HCT116 (cell line): ENCODE data around the gene PCDHGB5. TPM values are rescaled to one million over a fixed set of nuclear protein-coding genes. Genes with fewer than 3 reads are reported as not detected.

Experiments
- ATAC-seq: fragments of 200-7000 bp; cut with Tn5 transposase; 2 replicates; pipeline ENCODE4 v1.9.1; 2020; ENCODE audit warnings: mild to moderate bottlenecking, moderate library complexity
- BruUV-seq: library from RNA; stranded (reverse); fragments of 400-500 nt; replicated peaks from 2 replicates; lab custom pipeline; 2021; lab: Mats Ljungman, UMichigan
- CTCF ChIA-PET: fragments of 300-600 bp; sonication (Branson Sonifier 250); formaldehyde crosslinking; loops from one replicate; lab custom pipeline; 2021; ENCODE audit warnings: antibody characterized with exemption; lab: Charles Lee
- POLR2A ChIA-PET: fragments of 300-600, 350-600 bp; sonication (Branson Sonifier 250); formaldehyde crosslinking; loops from one replicate; lab custom pipeline; 2021; ENCODE audit warnings: antibody characterized with exemption; lab: Charles Lee
- RAD21 ChIA-PET, 2 experiments: fragments of 300-600 bp; sonication (Branson Sonifier 250); formaldehyde crosslinking; loops; one replicate each; lab custom pipeline; 2023; ENCODE audit warnings: low total read pairs in 2 of 2; ENCODE audit not compliant: uncharacterized antibody in 2 of 2, unreplicated experiment in 2 of 2, low non-redundant PET in 1 of 2; lab: Charles Lee
- DNase-seq: peaks from one replicate; pipeline ENCODE4 v3.0.0-alpha.2; 2010; ENCODE audit warnings: low read depth, low spot score
- H2AFZ ChIP-seq: fragments of 200-600 bp; shearing (Covaris generic), sonication (generic); 2 replicates; pipeline ENCODE4 v1.6.1; 2017; ENCODE audit warnings: low read depth, mixed run types, mixed read lengths, antibody characterized with exemption, low read length; ENCODE audit not compliant: poor library complexity, severe bottlenecking
- H3K27ac ChIP-seq: 2 replicates; pipeline ENCODE4 v1.5.1; 2012; ENCODE audit warnings: low read depth, low read length
- H3K27me3 ChIP-seq: fragments of 200-600 bp; sonication (generic); 2 replicates; pipeline ENCODE4 v1.6.1; 2016; ENCODE audit warnings: mixed run types, low read length, mixed read lengths; ENCODE audit not compliant: insufficient read depth
- H3K36me3 ChIP-seq, 2 experiments: fragments of 200-500 bp in 1 of 2; fragments of 200-600 bp in 1 of 2; sonication (Bioruptor generic) in 1 of 2; sonication (generic) in 1 of 2; 2 replicates each; pipeline versions ENCODE4 v1.5.1 to v1.6.1; 2014 to 2016; ENCODE audit warnings: low read length in 2 of 2, inconsistent platforms in 1 of 2, mixed read lengths in 1 of 2, mixed run types in 1 of 2; ENCODE audit not compliant: insufficient read depth in 2 of 2, control insufficient read depth in 1 of 2
- H3K4me1 ChIP-seq, 2 experiments: fragments of 200-600 bp in 1 of 2; sonication (generic) in 1 of 2; 2 replicates each; pipeline versions ENCODE4 v1.5.1 to v1.6.1; 2012 to 2017; ENCODE audit warnings: low read length in 2 of 2, inconsistent platforms in 1 of 2, mild to moderate bottlenecking in 1 of 2, mixed read lengths in 1 of 2, mixed run types in 1 of 2, moderate library complexity in 1 of 2; ENCODE audit not compliant: insufficient read depth in 2 of 2, control insufficient read depth in 1 of 2
- H3K4me2 ChIP-seq: fragments of 200-600 bp; sonication (generic); 2 replicates; pipeline ENCODE4 v1.6.1; 2017; ENCODE audit warnings: mixed run types, low read length, mixed read lengths
- H3K4me3 ChIP-seq, 2 experiments: fragments of 200-600 bp in 1 of 2; sonication (generic) in 1 of 2; replicated peaks in 1 of 2; 2 replicates each; pipeline ENCODE4 v1.5.1; 2011 to 2016; ENCODE audit warnings: low read length in 2 of 2, control low read depth in 1 of 2, low read depth in 1 of 2, mild to moderate bottlenecking in 1 of 2, mixed read lengths in 1 of 2, mixed run types in 1 of 2
- H3K79me2 ChIP-seq: fragments of 200-600 bp; sonication (generic); 2 replicates; pipeline ENCODE4 v1.6.1; 2017; ENCODE audit warnings: mild to moderate bottlenecking, mixed run types, low read length, moderate library complexity, mixed read lengths; ENCODE audit not compliant: insufficient read depth
- H3K9ac ChIP-seq: fragments of 200-600 bp; sonication (generic); 2 replicates; pipeline ENCODE4 v1.6.1; 2016; ENCODE audit warnings: low read length, mixed read lengths
- H3K9me2 ChIP-seq: fragments of 200-600 bp; sonication (generic), shearing (Covaris generic); 2 replicates; pipeline ENCODE4 v1.6.1; 2017; ENCODE audit warnings: mixed run types, mild to moderate bottlenecking, moderate library complexity; ENCODE audit not compliant: insufficient read depth
- H3K9me3 ChIP-seq, 2 experiments: fragments of 200-500 bp in 1 of 2; fragments of 200-600 bp in 1 of 2; sonication (Bioruptor generic) in 1 of 2; sonication (generic) in 1 of 2; 2 replicates each; pipeline ENCODE4 v1.6.1; 2014 to 2017; ENCODE audit warnings: low read length in 2 of 2, mixed read lengths in 2 of 2, inconsistent platforms in 1 of 2, low read depth in 1 of 2, mild to moderate bottlenecking in 1 of 2, mixed run types in 1 of 2, moderate library complexity in 1 of 2; ENCODE audit not compliant: control insufficient read depth in 1 of 2, insufficient read depth in 1 of 2
- H4K20me1 ChIP-seq: fragments of 200-600 bp; sonication (generic), shearing (Covaris generic); 2 replicates; pipeline ENCODE4 v1.6.1; 2017; ENCODE audit warnings: mixed run types, mild to moderate bottlenecking, moderate library complexity; ENCODE audit not compliant: insufficient read depth
- ATF3 ChIP-seq: IDR thresholded peaks from 2 replicates; pipeline ENCODE4 v1.6.1; 2012
- CTCF ChIP-seq, 3 experiments: fragments of 200-600 bp in 1 of 3; sonication (generic) in 1 of 3; IDR thresholded peaks in 2 of 3; conservative IDR thresholded peaks in 1 of 3; 2 replicates each; pipeline ENCODE4 v1.5.1; 2012 to 2017; ENCODE audit warnings: low read depth in 2 of 3, low read length in 2 of 3, antibody characterized with exemption in 1 of 3, borderline replicate concordance in 1 of 3, control low read depth in 1 of 3, mild to moderate bottlenecking in 1 of 3, mixed read lengths in 1 of 3, mixed run types in 1 of 3, moderate library complexity in 1 of 3; ENCODE audit not compliant: insufficient read depth in 1 of 3
- RAD21 ChIP-seq: IDR thresholded peaks from 2 replicates; pipeline ENCODE4 v1.6.1; 2012; ENCODE audit warnings: low read depth, mild to moderate bottlenecking
- SIN3A ChIP-seq: IDR thresholded peaks from 2 replicates; pipeline ENCODE4 v1.6.1; 2012; ENCODE audit warnings: low read depth
- YY1 ChIP-seq: IDR thresholded peaks from 2 replicates; pipeline ENCODE4 v1.6.1; 2011; ENCODE audit warnings: low read length, low read depth, moderate library complexity, mild to moderate bottlenecking; ENCODE audit not compliant: insufficient replicate concordance; ENCODE audit errors: extremely low read depth
- ZBTB33 ChIP-seq: IDR thresholded peaks from 2 replicates; pipeline ENCODE4 v1.6.1; 2011; ENCODE audit warnings: mild to moderate bottlenecking, low read length, moderate library complexity; ENCODE audit not compliant: insufficient replicate concordance; ENCODE audit errors: extremely low read depth
- ZNF274 ChIP-seq: fragments of 200-500 bp; sonication (Bioruptor generic); IDR thresholded peaks from 2 replicates; pipeline ENCODE4 v1.6.1; 2014; ENCODE audit warnings: mild to moderate bottlenecking, low read depth, low read length, inconsistent platforms
- intact Hi-C: fragments of 100-400 bp; cut with micrococcal nuclease; formaldehyde crosslinking; loops from 2 replicates; pipeline ENCODE4 v1.10.0; 2022
- total RNA-seq: library from RNA; stranded (reverse); gene quantifications from one replicate; pipeline ENCODE4 v1.2.1, GENCODE V29; 2021; ENCODE audit not compliant: unreplicated experiment

PCDHGB5 gene
- total RNA-seq, 1 experiment from 2014 or later = 0.15 TPM

- BruUV-seq = no TSS peak
- Histone ChIP-seq H3K79me2 (no peaks in the 10 kb centered on the region), H3K9me2 (no peaks in the 10 kb centered on the region), H3K4me2 (no peak overlapping the region), H3K9me3 (no peaks in the 10 kb centered on the region; a peak in 1 of 4 replicates), H3K4me3 (no peak overlapping the region), H4K20me1 (no peaks in the 10 kb centered on the region), H3K9ac (no peak overlapping the region), H3K36me3 (no peaks in the 10 kb centered on the region), H3K27me3 (no peaks in the 10 kb centered on the region), H3K27ac (no peak overlapping the region), H3K4me1 (no peaks in the 10 kb centered on the region), H2AFZ (no peak overlapping the region)
- CTCF ChIA-PET = no interaction called here
- RAD21 ChIA-PET = no interaction called here
- intact Hi-C loops = no loop called here
- POLR2A ChIA-PET = no interaction called here
- ATAC-seq = no peak
- TF ChIP-seq ZBTB33 (no peak), RAD21 (no peak), ZNF274 (no peak), ATF3 (no peak), SIN3A (no peak), YY1 (no peak), CTCF (IDR thresholded peaks at IDR 0.05 in 2 of 3, conservative IDR thresholded peaks at IDR 0.05 in 1 of 3; ENCODE audit: borderline replicate concordance in 1 of 3, insufficient read depth in 1 of 3, low read depth in 2 of 3, low read length in 2 of 3) (no peak)
- no peak for DNase-seq
Measured at GRCh38 chr5:141398608-141399007, 861 bp downstream of the PCDHGB5 start.
